ENCODE data around the gene ABCA2.

The ABCA2 gene

GRCh38 chr9:137042751-137043727 lies 15.0 kb upstream of the ABCA2 start (continued):
- TF ChIP-seq PATZ1 (CRISPR knock-in tag; IDR thresholded peaks at IDR 0.05; ENCODE audit: borderline replicate concordance) = no peak
- TF ChIP-seq POU6F1 (CRISPR knock-in tag; IDR thresholded peaks at IDR 0.05; ENCODE audit: borderline replicate concordance, low read depth) = no peak

GRCh38 chr9:137041124-137041523 lies 13.1 kb upstream of the ABCA2 start:
- ATAC-seq = no peak
- TF ChIP-seq CSDC2 (CRISPR knock-in tag; IDR thresholded peaks at IDR 0.05) (no peak), ISL1 (CRISPR knock-in tag; IDR thresholded peaks at IDR 0.05) (no peak), ZNF8 (CRISPR knock-in tag; IDR thresholded peaks at IDR 0.05) (no peak), GLIS3 (CRISPR knock-in tag; IDR thresholded peaks at IDR 0.05) (no peak), TOX (CRISPR knock-in tag; IDR thresholded peaks at IDR 0.05; ENCODE audit: borderline replicate concordance) (no peak), ZFP3 (CRISPR knock-in tag; IDR thresholded peaks at IDR 0.05) (no peak), OSR1 (CRISPR knock-in tag; IDR thresholded peaks at IDR 0.05) (no peak), CSRNP3 (CRISPR knock-in tag; IDR thresholded peaks at IDR 0.05) (no peak), ZFP30 (CRISPR knock-in tag; IDR thresholded peaks at IDR 0.05) (no peak), RARB (CRISPR knock-in tag; IDR thresholded peaks at IDR 0.05) (no peak), TSHZ2 (CRISPR knock-in tag; IDR thresholded peaks at IDR 0.05) (no peak), POU6F1 (CRISPR knock-in tag; IDR thresholded peaks at IDR 0.05; ENCODE audit: borderline replicate concordance, low read depth) (no peak), ZNF565 (CRISPR knock-in tag; conservative IDR thresholded peaks at IDR 0.05; ENCODE audit: low read depth) (no peak), ARNTL (CRISPR knock-in tag; IDR thresholded peaks at IDR 0.05; ENCODE audit: borderline replicate concordance, low read depth) (no peak), ZNF70 (CRISPR knock-in tag; IDR thresholded peaks at IDR 0.05) (no peak), PATZ1 (CRISPR knock-in tag; IDR thresholded peaks at IDR 0.05; ENCODE audit: borderline replicate concordance) (no peak), CREB5 (CRISPR knock-in tag; IDR thresholded peaks at IDR 0.05; ENCODE audit: low read depth) (no peak), TCF4 (CRISPR knock-in tag; IDR thresholded peaks at IDR 0.05; ENCODE audit: borderline replicate concordance) (no peak), ESRRG (CRISPR knock-in tag; IDR thresholded peaks at IDR 0.05) (no peak)

Measured in SK-N-SH treated with all-trans-retinoic acid at 6 μM for 48 hours (cell line).